ENCODE data around the gene KCNK4. TPM values are rescaled to one million over a fixed set of nuclear protein-coding genes. Genes with fewer than 3 reads are reported as not detected.

KCNK4 gene
- total and polyA plus RNA-seq, 7 donors, result 0.71 TPM; not detected in 6

DNA sequence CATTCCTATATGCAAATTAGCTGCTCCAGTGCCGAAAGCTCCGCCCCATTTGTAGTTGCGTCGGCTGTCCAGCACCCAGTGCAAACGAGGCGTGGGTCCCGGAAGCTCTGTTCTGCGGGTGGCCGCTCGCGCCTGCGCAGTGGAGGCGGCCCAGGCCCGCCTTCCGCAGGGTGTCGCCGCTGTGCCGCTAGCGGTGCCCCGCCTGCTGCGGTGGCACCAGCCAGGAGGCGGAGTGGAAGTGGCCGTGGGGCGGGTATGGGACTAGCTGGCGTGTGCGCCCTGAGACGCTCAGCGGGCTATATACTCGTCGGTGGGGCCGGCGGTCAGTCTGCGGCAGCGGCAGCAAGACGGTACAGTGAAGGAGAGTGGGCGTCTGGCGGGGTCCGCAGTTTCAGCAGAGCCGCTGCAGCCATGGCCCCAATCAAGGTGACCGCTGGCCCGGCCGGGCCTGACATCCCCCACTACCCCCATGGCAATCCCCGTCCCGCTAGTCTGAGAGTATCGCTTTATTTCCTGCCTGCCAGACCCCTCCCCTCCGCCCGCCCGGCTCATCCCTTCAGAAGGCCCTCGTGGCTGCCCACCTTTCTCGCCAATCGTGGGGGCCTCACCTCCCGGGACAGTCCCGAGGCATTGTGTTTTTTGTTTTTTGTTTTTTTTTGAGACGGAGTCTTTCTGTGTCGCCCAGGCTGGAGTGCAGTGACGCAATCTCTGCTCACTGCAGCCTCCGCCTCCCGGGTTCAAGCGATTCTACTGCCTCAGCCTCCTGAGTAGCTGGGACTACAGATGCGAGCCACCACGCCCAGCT is 27.1 kb downstream of the KCNK4 start, which contains the start of gene PRDX5:
TSS of gene PRDX5 (plus strand) at position 161 of the 805 bp plus-strand sequence. CDS start at position 256, 95 bp downstream.
- peak; percentile 87 to 94 for TF ChIP-seq POLR2A (IDR thresholded peaks at IDR 0.05)
- TF ChIP-seq EP300 (IDR thresholded peaks at IDR 0.05), result no peak
- TF ChIP-seq CTCF (IDR thresholded peaks at IDR 0.05), result peak in 1 of 4 experiments; percentile 11
- TF ChIP-seq POLR2AphosphoS5 (IDR thresholded peaks at IDR 0.05), result peak; percentile 93 to 97 (median 96)
- peaks cover 0 to 24% (median 22%) of the 10 kb centered on the region in 4 donors for H3K4me1 ChIP-seq
- peak within 1 kb of the TSS; percentile 98 to 99 (median 98) for H3K27ac ChIP-seq
- no peaks in the 10 kb centered on the region for H3K27me3 ChIP-seq
- intact Hi-C loops (cut with DNase I), result loop anchor here (1.0 to 2.0 kb wide), 2 partner anchors 25 to 37 kb away; no protein-coding TSS in a partner anchor
- peaks cover 10 to 49% (median 17%) of the 10 kb centered on the region in 4 donors for H3K36me3 ChIP-seq
- no peaks in the 10 kb centered on the region for H3K9me3 ChIP-seq
- WGBS, 2 donors, result 1% methylated on average over 61 of the region's 61 CpGs
- DNase-seq, result peak; percentile 99
- H3K4me3 ChIP-seq, result peak within 1 kb of the TSS; percentile 83 to 98 (median 86)

DNA sequence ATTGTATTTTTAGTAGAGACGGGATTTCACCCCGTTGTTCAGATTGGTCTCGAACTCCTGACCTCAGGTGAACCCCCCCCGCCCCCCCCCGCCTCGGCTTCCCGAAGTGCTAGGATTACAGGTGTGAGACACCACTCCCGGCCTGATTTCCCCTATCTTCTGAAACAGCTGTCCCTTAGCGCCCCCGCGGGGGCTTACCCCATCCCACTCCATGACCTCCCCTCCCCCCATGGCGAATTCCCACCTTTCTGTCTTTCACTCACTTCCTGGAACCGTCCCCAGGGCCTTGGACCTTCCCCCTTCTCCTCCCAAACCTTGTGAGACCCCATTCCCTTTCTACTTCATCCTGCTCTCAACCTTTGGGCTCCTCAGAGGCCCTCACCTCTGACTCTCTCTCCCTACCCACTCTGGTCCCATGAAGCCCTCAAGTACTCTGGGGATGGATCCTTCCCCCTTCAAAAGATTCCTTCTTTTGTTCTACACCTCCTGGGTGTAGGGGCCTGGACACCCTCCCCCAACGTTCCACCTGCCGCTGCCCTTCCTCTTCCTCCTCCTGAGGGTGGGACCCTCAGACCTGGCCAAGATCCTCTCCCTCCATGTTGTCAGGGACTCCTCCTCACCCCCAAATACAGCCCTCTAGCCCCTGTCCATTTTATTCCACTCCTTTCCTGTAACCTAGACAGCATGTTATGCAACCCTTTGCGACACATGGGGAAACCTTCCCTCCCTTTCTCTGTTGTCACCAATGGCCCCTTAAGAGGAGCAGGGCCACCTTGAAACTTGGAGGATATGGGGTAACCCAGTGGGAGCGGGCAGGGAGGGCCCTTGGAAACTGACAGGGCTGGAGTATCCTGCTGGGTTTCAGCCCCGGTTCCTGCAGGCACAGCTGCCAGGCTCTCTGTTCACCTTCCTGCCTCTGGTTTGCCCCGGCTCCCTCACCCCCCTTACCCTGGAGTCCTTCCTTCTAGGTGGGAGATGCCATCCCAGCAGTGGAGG is 28.0 kb downstream of the KCNK4 start:
- intact Hi-C loops (cut with DNase I), result loop anchor here (1.0 to 2.0 kb wide), 2 partner anchors 24 to 36 kb away; no protein-coding TSS in a partner anchor
- H3K36me3 ChIP-seq, result peaks cover 10 to 46% (median 17%) of the 10 kb centered on the region in 4 donors
- peak overlapping the region; percentile 83 to 98 (median 86) for H3K4me3 ChIP-seq
- 6 to 22% methylated on average over 19 of the region's 19 CpGs for WGBS, 2 donors
- peak; percentile 74 for DNase-seq
- no peaks in the 10 kb centered on the region for H3K27me3 ChIP-seq
- H3K27ac ChIP-seq, result peak overlapping the region; percentile 98 to 99 (median 98)
- peaks cover 0 to 24% (median 22%) of the 10 kb centered on the region in 4 donors for H3K4me1 ChIP-seq
- no peak for TF ChIP-seq POLR2AphosphoS5 (IDR thresholded peaks at IDR 0.05)
- no peak for TF ChIP-seq EP300 (IDR thresholded peaks at IDR 0.05)
- no peak for TF ChIP-seq POLR2A (IDR thresholded peaks at IDR 0.05)
- TF ChIP-seq CTCF (IDR thresholded peaks at IDR 0.05), result no peak
- no peaks in the 10 kb centered on the region for H3K9me3 ChIP-seq

DNA sequence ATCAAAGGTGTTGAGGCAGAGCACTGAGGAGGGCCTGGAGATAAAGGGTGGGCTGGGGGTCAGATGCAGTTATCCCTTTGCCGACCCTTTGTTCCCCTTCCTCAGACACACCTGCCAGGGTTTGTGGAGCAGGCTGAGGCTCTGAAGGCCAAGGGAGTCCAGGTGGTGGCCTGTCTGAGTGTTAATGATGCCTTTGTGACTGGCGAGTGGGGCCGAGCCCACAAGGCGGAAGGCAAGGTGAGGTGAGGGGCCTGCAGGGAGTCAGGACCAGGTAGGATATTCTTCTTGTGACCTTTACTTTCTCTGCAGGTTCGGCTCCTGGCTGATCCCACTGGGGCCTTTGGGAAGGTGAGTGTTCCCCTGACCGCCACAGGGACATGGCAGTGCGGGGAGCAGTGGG is 29.5 kb downstream of the KCNK4 start:
- Histone ChIP-seq H3K27ac (no peak overlapping the region), H3K4me1 (peaks cover 0 to 24% (median 22%) of the 10 kb centered on the region in 4 donors)
- intact Hi-C loops (cut with DNase I), result no loop called here

More for the DNA sequence above, 29.5 kb downstream of the KCNK4 start:
- Histone ChIP-seq H3K4me3 (no peak overlapping the region), H3K27me3 (no peaks in the 10 kb centered on the region), H3K36me3 (peaks cover 2 to 31% (median 7%) of the 10 kb centered on the region in 4 donors), H3K9me3 (no peaks in the 10 kb centered on the region)
- 25 to 72% methylated on average over 7 of the region's 7 CpGs for WGBS, 2 donors
- no peak for DNase-seq
- TF ChIP-seq EP300 (IDR thresholded peaks at IDR 0.05) (no peak), POLR2A (IDR thresholded peaks at IDR 0.05) (no peak), POLR2AphosphoS5 (IDR thresholded peaks at IDR 0.05) (no peak), CTCF (IDR thresholded peaks at IDR 0.05) (no peak)
